DOHH2 (cell line): ENCODE results near the gene ANKRD33B.
"Not testable (repeated sequence)": the region's sequence is repeated elsewhere in the genome, so short reads cannot be mapped to it uniquely, and the experiment has no call there.

Source experiments
- H3F3A ChIP-seq: fragments of 200-600 bp; sonication (generic), shearing (Covaris generic); 2 replicates; pipeline ENCODE4 v1.6.0; 2016; ENCODE audit warnings: antibody characterized with exemption, mild to moderate bottlenecking; ENCODE audit not compliant: control insufficient read depth, insufficient read depth
- H3K27ac ChIP-seq: fragments of 200-600 bp; sonication (generic); 2 replicates; pipeline ENCODE4 v1.5.1; 2014; ENCODE audit warnings: low read depth, mild to moderate bottlenecking, low read length, moderate library complexity
- H3K27me3 ChIP-seq: fragments of 200-600 bp; sonication (generic); 2 replicates; pipeline ENCODE4 v1.6.1; 2014; ENCODE audit warnings: mild to moderate bottlenecking, low read length, mixed read lengths; ENCODE audit not compliant: control insufficient read depth
- H3K36me3 ChIP-seq: fragments of 200-600 bp; sonication (generic); 2 replicates; pipeline ENCODE4 v1.6.1; 2014; ENCODE audit warnings: mild to moderate bottlenecking, low read length, moderate library complexity, mixed read lengths; ENCODE audit not compliant: control insufficient read depth
- H3K4me1 ChIP-seq: fragments of 200-600 bp; sonication (generic); 2 replicates; pipeline ENCODE4 v1.6.1; 2014; ENCODE audit warnings: mild to moderate bottlenecking, low read length, mixed read lengths; ENCODE audit not compliant: control insufficient read depth
- H3K4me2 ChIP-seq: fragments of 200-600 bp; sonication (generic); 2 replicates; pipeline ENCODE4 v1.6.0; 2014; ENCODE audit warnings: mild to moderate bottlenecking, low read length, moderate library complexity
- H3K4me3 ChIP-seq: fragments of 200-600 bp; sonication (generic); 2 replicates; pipeline ENCODE4 v1.5.1; 2014; ENCODE audit warnings: mild to moderate bottlenecking, low read length, mixed read lengths
- H3K79me2 ChIP-seq: fragments of 200-600 bp; sonication (generic); 2 replicates; pipeline ENCODE4 v1.6.1; 2014; ENCODE audit warnings: mild to moderate bottlenecking, low read length, mixed read lengths; ENCODE audit not compliant: control insufficient read depth
- H3K9me2 ChIP-seq: fragments of 200-600 bp; sonication (generic); replicated peaks from 2 replicates; pipeline ENCODE4 v1.6.1; 2014; ENCODE audit warnings: mild to moderate bottlenecking, low read length, mixed read lengths; ENCODE audit not compliant: control insufficient read depth
- H3K9me3 ChIP-seq: fragments of 200-600 bp; sonication (generic); 2 replicates; pipeline ENCODE4 v1.6.1; 2014; ENCODE audit warnings: antibody characterized with exemption, low read length, mixed read lengths; ENCODE audit not compliant: control insufficient read depth, insufficient read depth
- H4K20me1 ChIP-seq: fragments of 200-600 bp; sonication (generic); 2 replicates; pipeline ENCODE4 v1.6.0; 2014; ENCODE audit warnings: low read depth, mild to moderate bottlenecking, antibody characterized with exemption, low read length, moderate library complexity; ENCODE audit not compliant: control insufficient read depth, insufficient read depth
- EZH2phosphoT487 ChIP-seq: fragments of 200-600 bp; sonication (generic); IDR thresholded peaks from 2 replicates; pipeline ENCODE4 v1.6.1; 2017; ENCODE audit warnings: borderline replicate concordance, mild to moderate bottlenecking, antibody characterized with exemption, low read length, moderate library complexity, mixed read lengths
- TF ChIP-seq, protein P1 (sequence below): fragments of 200-600 bp; sonication (generic); IDR thresholded peaks from one replicate; pipeline ENCODE4 v1.5.1; 2014; ENCODE audit warnings: antibody characterized with exemption, mild to moderate bottlenecking, low read depth, low read length; ENCODE audit not compliant: poor library complexity, severe bottlenecking

The ANKRD33B gene

DNA sequence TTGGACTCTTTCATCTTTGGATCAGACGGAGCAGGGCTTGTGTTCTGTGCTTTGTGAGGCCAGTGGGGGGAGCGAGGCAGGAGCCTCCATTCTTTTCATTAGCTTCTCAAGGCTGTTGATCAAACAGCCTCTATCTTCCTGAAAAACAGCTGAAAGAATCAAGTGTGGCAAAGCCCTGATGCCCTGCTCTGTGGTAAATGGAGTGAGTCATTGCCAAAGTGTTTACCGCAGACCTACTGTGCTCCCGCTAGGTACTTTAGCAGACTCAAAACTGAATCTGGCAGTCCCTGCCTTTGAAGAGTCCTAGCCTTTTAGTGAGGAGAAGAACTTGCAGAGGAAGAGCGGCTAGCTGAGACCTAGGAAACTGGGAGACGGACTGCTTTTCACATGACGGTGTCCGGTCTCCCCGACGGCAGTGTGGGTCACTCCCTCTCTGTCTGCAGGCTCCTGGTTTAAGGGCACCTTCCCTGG, 3.3 kb downstream of the ANKRD33B start:
- no peak overlapping the region for H3K27ac ChIP-seq
- H4K20me1 ChIP-seq: peaks cover 6% of the 10 kb centered on the region
- H3K27me3 ChIP-seq: peaks cover 45% of the 10 kb centered on the region
- peaks cover under 1% of the 10 kb centered on the region; the same call in 1 of the 2 replicates for H3F3A ChIP-seq
- H3K4me1 ChIP-seq: peaks cover 47% of the 10 kb centered on the region
- H3K4me3 ChIP-seq: no peak overlapping the region
- H3K4me2 ChIP-seq: 0 out of 2 replicates have a peak overlapping the region, but pooled peaks have one; percentile 6
- H3K79me2 ChIP-seq: no peaks in the 10 kb centered on the region
- H3K9me3 ChIP-seq: no peaks in the 10 kb centered on the region
- no peaks in the 10 kb centered on the region for H3K36me3 ChIP-seq
- no peaks in the 10 kb centered on the region for H3K9me2 ChIP-seq
- no peak for TF ChIP-seq EZH2phosphoT487
- TF ChIP-seq, protein P1, sequence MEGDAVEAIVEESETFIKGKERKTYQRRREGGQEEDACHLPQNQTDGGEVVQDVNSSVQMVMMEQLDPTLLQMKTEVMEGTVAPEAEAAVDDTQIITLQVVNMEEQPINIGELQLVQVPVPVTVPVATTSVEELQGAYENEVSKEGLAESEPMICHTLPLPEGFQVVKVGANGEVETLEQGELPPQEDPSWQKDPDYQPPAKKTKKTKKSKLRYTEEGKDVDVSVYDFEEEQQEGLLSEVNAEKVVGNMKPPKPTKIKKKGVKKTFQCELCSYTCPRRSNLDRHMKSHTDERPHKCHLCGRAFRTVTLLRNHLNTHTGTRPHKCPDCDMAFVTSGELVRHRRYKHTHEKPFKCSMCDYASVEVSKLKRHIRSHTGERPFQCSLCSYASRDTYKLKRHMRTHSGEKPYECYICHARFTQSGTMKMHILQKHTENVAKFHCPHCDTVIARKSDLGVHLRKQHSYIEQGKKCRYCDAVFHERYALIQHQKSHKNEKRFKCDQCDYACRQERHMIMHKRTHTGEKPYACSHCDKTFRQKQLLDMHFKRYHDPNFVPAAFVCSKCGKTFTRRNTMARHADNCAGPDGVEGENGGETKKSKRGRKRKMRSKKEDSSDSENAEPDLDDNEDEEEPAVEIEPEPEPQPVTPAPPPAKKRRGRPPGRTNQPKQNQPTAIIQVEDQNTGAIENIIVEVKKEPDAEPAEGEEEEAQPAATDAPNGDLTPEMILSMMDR: no peak

DNA sequence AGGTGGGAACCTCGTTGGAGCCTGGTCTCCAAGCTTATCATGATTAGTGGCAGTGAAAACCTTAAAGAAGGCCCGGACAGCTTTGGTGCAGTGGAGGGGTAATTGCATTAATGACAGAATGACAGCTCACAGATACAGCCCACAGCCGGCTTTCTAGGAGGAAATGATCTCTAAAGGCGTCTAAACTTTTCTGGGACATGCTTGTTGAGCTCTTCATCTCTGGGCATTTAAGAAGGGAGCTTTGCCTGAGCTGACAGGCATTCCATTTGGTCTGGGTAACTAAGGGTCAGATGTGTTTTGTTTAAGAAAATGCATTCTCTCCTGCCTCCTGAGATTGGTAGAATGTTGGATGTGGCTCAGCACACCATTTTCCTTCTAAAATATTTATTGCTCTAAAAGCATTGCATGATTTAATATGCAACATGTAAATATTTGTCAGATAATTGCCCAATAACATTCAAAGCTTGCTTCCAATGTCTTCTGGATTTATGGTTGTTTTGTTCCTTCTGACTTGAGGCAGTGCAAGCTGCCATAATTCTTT, 4.0 kb downstream of the ANKRD33B start:
- TF ChIP-seq EZH2phosphoT487: no peak
- TF ChIP-seq, protein P1: no peak
- Histone ChIP-seq H4K20me1 (peaks cover 6% of the 10 kb centered on the region), H3K27me3 (peaks cover 39% of the 10 kb centered on the region), H3K79me2 (no peaks in the 10 kb centered on the region), H3F3A (no peaks in the 10 kb centered on the region), H3K27ac (no peak overlapping the region), H3K36me3 (no peaks in the 10 kb centered on the region), H3K4me3 (no peak overlapping the region), H3K4me2 (no peak overlapping the region), H3K9me3 (no peaks in the 10 kb centered on the region), H3K4me1 (peaks cover 40% of the 10 kb centered on the region), H3K9me2 (no peaks in the 10 kb centered on the region)

DNA sequence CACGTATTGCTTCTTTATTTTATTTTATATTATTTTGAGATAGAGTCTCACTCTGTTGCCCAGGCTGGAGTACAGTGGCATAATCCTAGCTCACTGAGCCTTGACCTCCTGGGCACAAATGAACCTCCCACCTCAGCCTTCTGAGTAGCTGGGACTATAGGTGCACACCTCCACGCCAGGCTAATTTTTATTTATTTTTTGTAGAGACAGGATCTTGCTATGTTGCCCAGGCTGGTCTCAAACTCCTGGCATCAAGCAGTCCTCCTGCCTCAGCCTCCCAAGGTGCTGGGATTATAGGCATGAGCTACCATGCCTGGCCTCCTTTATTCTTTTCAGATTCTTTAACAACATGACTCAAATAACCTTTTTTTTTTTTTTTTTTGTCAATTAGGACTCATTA, 6.7 kb downstream of the ANKRD33B start:
- H3K36me3 ChIP-seq, H3K27ac ChIP-seq, H3F3A ChIP-seq, H3K79me2 ChIP-seq, H3K4me2 ChIP-seq, H3K9me2 ChIP-seq, H4K20me1 ChIP-seq, H3K4me3 ChIP-seq, H3K9me3 ChIP-seq: not testable (repeated sequence)
- Histone ChIP-seq H3K4me1 (peaks cover 18% of the 10 kb centered on the region), H3K27me3 (peaks cover 20% of the 10 kb centered on the region)

DNA sequence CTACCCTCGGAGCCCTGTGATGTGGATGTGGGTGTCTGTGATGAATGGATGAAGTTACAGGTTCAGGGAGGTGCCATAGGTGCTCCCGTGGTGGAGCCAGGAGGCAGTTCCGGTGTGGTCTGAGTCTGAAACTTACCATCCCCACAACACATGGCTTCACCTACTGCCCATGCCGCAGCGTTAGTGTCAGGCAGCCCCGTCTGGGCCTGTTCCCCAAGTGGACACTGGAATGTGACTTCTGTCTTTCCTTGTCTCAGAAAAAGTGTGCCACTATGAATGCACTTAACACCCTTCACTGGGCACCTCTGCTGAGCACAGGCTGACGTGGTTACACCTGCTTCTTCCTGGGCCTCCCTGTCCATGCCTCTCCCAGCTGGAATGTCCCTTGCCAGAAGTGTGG, 8.6 kb downstream of the ANKRD33B start:
- Histone ChIP-seq H3K4me2 (no peak overlapping the region), H3K9me2 (no peaks in the 10 kb centered on the region), H3K36me3 (no peaks in the 10 kb centered on the region), H3K79me2 (no peaks in the 10 kb centered on the region), H3K27ac (no peak overlapping the region), H3K4me3 (no peak overlapping the region), H3K27me3 (peaks cover 8% of the 10 kb centered on the region), H4K20me1 (no peaks in the 10 kb centered on the region), H3K9me3 (no peaks in the 10 kb centered on the region), H3F3A (peaks cover 4% of the 10 kb centered on the region), H3K4me1 (peaks cover 20% of the 10 kb centered on the region)
- TF ChIP-seq EZH2phosphoT487: no peak
- TF ChIP-seq, protein P1: no peak
